ENCODE data around the gene PLOD1.
"Not testable (repeated sequence)": the region's sequence is repeated elsewhere in the genome, so short reads cannot be mapped to it uniquely, and the experiment has no call there.

Gene PLOD1

DNA sequence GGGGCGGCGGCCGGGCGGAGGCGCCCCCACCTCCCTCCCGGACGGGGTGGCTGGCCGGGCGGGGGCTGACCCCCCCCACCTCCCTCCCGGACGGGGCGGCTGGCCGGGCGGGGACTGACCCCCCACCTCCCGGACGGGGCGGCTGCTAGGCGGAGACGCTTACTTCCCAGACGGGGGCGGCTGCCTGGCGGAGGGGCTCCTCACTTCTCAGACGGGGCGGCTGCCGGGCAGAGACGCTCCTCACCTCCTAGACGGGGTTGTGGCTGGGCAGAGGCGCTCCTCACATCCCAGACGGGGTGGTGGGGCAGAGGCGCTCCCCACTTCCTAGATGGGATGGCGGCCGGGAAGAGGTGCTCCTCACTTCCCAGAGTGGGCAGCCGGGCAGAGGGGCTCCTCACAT lies 73.8 kb downstream of the PLOD1 start:
- DNase-seq: not testable (repeated sequence)

DNA sequence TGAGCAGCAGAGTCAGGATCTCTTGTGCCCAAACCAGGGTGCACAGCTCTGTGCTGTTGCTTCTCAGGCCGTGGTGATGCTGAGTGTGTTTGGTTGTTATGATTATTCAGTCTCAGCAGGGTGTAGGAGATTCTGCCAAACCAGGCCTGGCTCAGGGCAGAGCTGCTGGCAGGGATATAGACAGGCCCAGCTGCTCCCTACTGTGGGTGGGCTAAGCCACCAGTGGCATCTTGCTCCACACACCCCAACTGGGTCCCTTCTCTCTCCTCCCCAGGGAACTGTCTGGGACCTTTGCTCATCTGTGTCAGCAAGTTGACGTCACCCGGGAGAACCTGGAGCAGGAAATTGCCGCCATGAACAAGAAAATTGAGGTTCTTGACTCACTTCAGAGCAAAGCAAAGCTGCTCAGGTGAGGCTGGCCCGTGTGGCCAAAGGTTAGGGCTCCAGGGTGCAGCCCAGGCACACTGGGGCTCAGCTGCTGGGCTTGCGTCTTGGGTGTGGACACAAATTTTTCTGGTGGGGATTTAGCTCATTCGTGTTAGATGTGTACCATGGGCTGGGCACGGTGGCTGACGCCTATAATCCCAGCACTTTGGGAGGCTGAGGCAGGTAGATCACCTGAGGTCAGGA lies 74.9 kb downstream of the PLOD1 start:
- no peak for DNase-seq

- DNase-seq: no peak
These were observed 76.4 kb downstream of the PLOD1 start for GRCh38 chr1:12010746-12011570.

- DNase-seq: no peak
These were observed 77.5 kb downstream of the PLOD1 start for GRCh38 chr1:12011998-12012397.

DNA sequence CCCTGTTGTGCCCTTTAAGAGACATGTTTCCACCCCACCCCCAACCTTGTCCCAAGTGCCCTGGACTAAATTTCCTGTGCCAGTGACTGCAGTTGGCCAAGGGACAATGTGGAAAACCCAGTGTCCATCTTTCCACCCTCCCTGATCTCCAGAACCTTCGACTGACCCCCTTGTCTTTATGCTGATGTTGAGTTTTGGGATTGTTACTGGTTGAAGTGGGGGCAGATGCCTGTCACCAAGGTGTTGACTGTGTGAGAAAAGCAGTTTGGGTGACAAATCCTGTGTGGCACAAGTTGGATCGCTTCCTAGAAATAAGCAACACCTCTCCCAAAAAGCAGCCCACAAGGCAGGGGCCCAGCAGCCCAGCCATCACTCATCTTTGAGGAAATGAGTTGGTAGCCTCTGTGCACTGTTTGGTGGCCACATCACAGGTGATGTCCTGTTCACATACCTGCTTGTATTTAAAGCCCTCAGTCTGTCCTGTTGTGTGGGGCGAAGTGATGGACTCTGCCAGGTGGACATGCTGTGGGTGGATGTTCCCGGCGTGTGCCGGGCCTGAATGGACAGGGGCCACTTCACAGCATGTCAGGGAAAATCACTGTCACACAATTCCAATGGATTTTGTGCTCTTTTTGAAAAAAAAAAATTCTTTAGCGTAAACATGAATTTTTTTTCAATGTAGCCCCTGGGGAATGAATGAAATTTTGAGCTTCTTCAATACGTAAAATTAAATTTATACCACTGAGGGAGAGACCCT lies 78.2 kb downstream of the PLOD1 start:
- no peak for DNase-seq

- DNase-seq: no peak
These were observed 79.8 kb downstream of the PLOD1 start for GRCh38 chr1:12014141-12014991.

DNA sequence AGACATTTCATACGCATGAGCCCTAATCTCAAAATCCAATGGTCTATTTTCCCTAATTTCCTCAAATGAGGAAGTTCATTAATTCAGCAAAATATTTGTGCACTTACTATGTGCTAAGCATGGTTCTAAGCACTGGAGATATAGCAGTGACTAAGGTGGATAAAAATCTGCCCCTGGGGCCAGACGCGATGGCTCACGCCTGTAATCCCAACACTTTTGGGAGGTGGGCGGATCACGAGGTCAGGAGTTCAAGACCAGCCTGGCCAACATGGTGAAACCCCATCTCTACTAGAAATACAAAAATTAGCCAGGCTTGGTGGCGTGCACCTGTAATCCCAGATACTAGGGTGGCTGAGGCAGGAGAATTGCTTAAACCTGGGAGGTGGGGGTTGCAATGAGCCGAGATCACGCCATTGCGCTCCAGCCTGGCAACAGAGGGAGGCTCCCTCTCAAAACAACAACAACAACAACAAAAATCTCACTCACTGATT lies 80.5 kb downstream of the PLOD1 start:
- DNase-seq: no peak

DNA sequence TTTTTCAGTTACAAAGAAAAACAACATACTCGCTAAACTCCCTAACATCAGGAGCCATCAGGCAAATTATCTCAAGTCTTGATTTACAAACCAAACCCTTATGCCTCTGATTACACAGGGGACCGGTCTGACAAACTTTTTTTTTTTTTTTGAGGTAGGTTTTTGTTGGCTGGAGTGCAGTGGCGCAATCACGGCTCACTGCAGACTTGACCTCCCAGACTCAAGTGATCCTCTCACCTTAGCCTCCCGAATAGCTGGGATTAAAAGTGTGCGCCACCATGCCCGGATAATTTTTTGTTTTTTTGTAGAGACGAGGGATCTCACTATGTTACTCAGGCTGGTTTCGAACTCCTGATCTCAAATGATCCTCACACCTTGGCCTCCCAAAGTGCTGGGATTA lies 81.0 kb downstream of the PLOD1 start:
- no peak for DNase-seq

- DNase-seq: no peak
These were observed 81.7 kb downstream of the PLOD1 start for GRCh38 chr1:12016182-12016581.

- no peak for DNase-seq
These were observed 85.5 kb downstream of the PLOD1 start for GRCh38 chr1:12019858-12020509.

GRCh38 chr1:12021616-12022015 lies 87.1 kb downstream of the PLOD1 start:
- DNase-seq: no peak

- no peak for DNase-seq
These were observed 87.5 kb downstream of the PLOD1 start for GRCh38 chr1:12022036-12022435.
